H1 (cell line): ENCODE measurements around the gene ZIC3. TPM values are rescaled to one million over a fixed set of nuclear protein-coding genes. Genes with fewer than 3 reads are reported as not detected.

ENCODE experiments used
- ATF2 ChIP-seq: IDR thresholded peaks from 2 replicates; pipeline ENCODE4 v1.6.1; 2012; ENCODE audit warnings: low read length, inconsistent platforms
- CREB1 ChIP-seq: IDR thresholded peaks from 2 replicates; pipeline ENCODE4 v1.6.1; 2012; ENCODE audit warnings: inconsistent platforms
- CTBP2 ChIP-seq: IDR thresholded peaks from 2 replicates; pipeline ENCODE4 v1.7.0; 2011; ENCODE audit warnings: borderline replicate concordance, mild to moderate bottlenecking, moderate library complexity, mixed read lengths, low read length; ENCODE audit not compliant: insufficient read depth, insufficient read length
- GTF2F1 ChIP-seq: IDR thresholded peaks from 2 replicates; pipeline ENCODE4 v1.6.1; 2012; ENCODE audit warnings: low read depth, low read length, improper control_type of control experiment, borderline replicate concordance
- KDM4A ChIP-seq: IDR thresholded peaks from one replicate; pipeline ENCODE4 v1.7.1; 2012; ENCODE audit warnings: low read depth, mild to moderate bottlenecking, moderate library complexity, low read length, inconsistent platforms; ENCODE audit not compliant: severe bottlenecking
- polyA plus RNA-seq, 7 experiments: library from polyadenylated mRNA; depleted of rRNA in 3 of 7; stranded (reverse) in 5 of 7; unstranded in 2 of 7; fragments of >200 nt in 5 of 7; fragments of 200-250 nt in 2 of 7; gene quantifications; 1 replicate in 5 of 7; 2 replicates in 1 of 7; 4 replicates in 1 of 7; pipeline versions ENCODE4 v1.2.1 to v1.2.3, GENCODE V29; 2011 to 2013; ENCODE audit warnings: missing spikeins in 2 of 7, mixed read lengths in 2 of 7
- total RNA-seq: library from RNA; stranded (reverse); fragmentation: NEBNext Ultra II Directional; extraction: Animal tissue kit (Norgen Biotek cat#: 25700); gene quantifications from 2 replicates; pipeline ENCODE4 v1.2.1, GENCODE V29; 2021

Gene ZIC3
- total and polyA plus RNA-seq, 2 of the 8 experiments (the other 6 are each of a cell fraction or from before 2014, with no cell fraction given) = 53.7 to 73.1 TPM

DNA sequence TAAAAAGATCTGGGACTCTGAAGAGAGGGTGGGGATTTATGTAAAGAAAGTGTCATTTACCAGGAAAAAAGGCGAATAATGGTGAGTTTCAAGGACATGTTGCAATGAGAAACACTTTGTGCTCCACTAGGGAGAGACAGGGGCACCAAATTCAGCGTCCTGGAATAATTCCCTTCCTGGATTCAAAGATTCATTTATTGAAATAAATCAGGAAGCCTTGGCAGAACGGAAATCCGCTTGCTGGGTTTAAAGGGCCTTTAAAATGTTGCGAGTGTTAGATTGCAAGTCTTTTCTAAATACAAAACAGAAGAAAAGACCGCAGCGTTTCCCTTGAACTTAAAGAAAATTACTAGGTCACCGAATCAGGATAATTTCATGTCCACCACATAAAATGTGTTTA is 3.8 kb upstream of the ZIC3 start (continued):
- no peak for TF ChIP-seq ATF2
- TF ChIP-seq GTF2F1 = no peak
- no peak for TF ChIP-seq KDM4A
- TF ChIP-seq CREB1 = no peak
- no peak for TF ChIP-seq CTBP2
